ENCODE results near the gene TRIO.
A peak's percentile ranks its signal among the peaks of the same experiment; 100 is the strongest.

Gene TRIO

DNA sequence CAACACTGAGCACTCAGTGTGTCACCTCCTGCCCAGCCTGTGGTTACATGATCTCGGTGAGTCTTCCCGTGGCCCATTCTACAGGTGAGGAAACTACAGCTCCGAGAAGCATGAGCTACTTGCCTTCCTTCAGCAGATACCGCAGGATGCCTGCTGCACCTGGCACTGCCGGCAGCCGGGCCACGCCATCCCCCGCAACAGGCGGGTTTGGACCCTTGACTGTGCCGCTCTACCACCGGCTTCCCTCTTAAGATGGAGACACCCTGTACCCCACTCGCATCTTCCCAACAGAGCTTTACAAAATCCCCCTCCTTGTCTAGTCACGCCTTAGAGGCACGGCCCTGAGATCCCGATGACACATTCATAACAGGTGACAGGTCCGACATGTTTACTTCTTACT lies 363.5 kb downstream of the TRIO start:
- TF ChIP-seq, protein P1, sequence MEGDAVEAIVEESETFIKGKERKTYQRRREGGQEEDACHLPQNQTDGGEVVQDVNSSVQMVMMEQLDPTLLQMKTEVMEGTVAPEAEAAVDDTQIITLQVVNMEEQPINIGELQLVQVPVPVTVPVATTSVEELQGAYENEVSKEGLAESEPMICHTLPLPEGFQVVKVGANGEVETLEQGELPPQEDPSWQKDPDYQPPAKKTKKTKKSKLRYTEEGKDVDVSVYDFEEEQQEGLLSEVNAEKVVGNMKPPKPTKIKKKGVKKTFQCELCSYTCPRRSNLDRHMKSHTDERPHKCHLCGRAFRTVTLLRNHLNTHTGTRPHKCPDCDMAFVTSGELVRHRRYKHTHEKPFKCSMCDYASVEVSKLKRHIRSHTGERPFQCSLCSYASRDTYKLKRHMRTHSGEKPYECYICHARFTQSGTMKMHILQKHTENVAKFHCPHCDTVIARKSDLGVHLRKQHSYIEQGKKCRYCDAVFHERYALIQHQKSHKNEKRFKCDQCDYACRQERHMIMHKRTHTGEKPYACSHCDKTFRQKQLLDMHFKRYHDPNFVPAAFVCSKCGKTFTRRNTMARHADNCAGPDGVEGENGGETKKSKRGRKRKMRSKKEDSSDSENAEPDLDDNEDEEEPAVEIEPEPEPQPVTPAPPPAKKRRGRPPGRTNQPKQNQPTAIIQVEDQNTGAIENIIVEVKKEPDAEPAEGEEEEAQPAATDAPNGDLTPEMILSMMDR (IDR thresholded peaks at IDR 0.05; ENCODE audit: insufficient read depth, missing control alignments) = no peak
- FAIRE-seq (no peak), DNase-seq (ENCODE audit: insufficient read length, low spot score) (no peak)

DNA sequence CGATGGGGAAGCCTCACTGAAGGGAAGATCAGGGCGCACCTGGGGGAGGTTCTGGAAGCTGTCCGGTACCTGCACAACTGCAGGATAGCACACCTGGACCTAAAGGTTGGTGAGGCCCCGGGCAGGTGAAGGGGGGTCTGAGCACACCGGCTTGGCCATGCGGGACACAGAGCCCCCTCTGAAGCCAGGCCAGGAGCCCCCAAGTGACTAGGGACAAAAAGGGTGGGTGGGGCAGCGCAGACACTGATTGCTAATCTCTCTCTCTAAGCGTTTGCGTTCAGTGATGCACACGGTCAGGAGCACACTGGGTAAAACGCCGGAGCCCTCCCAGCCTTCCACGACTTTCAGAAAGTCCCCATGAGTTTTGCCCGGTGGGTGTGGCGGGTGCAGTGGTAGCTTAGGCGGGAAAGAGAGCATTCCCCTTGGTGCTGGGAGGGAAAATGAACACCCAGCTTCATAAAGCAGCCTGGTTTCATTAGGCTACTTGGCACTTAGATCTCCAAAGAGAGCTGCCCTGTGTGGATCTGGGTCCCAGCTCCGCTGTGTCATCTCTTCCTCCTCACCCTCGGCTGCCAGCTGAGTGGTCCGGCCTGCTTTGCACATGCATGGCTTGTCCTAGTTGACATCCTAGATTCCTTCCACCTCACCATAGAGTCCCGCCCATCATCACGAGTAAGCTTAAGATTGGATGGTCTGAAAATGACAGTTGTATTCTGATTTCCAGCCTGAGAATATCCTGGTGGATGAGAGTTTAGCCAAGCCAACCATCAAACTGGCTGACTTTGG lies 364.2 kb downstream of the TRIO start:
- DNase-seq (ENCODE audit: insufficient read length, low spot score) (no peak), FAIRE-seq (no peak)
- TF ChIP-seq, protein P1 (IDR thresholded peaks at IDR 0.05; ENCODE audit: insufficient read depth, missing control alignments) = no peak

DNA sequence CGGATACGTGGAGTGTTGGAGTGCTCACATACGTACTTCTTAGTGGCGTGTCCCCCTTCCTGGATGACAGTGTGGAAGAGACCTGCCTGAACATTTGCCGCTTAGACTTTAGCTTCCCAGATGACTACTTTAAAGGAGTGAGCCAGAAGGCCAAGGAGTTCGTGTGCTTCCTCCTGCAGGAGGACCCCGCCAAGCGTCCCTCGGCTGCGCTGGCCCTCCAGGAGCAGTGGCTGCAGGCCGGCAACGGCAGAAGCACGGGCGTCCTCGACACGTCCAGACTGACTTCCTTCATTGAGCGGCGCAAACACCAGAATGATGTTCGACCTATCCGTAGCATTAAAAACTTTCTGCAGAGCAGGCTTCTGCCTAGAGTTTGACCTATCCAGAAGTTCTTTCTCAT lies 364.9 kb downstream of the TRIO start:
- DNase-seq (ENCODE audit: insufficient read length, low spot score) (no peak), FAIRE-seq (no peak)
- TF ChIP-seq, protein P1 (IDR thresholded peaks at IDR 0.05; ENCODE audit: insufficient read depth, missing control alignments) = no peak

DNA sequence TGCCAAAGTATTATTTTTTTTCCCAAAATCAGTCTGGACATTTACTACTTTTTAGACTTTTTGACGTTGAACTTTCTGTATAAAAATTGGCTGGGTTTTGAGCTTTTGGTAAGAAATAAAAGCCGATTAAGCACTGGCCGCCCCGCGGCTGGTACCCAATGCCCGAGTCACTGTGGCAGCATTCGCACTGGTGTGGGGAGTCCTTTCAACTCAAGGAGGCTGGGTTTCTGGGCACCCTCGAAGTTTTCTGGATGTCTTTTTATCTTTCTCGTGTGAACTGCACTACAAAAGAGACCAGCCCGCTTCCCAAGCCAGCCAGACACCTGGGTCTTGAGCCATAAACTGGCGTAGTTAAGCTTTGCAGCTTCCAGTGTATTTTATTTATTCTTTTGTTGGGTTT lies 366.4 kb downstream of the TRIO start:
- no peak for FAIRE-seq
- TF ChIP-seq, protein P1 (IDR thresholded peaks at IDR 0.05; ENCODE audit: insufficient read depth, missing control alignments) = no peak
- DNase-seq (ENCODE audit: insufficient read length, low spot score) = no peak

DNA sequence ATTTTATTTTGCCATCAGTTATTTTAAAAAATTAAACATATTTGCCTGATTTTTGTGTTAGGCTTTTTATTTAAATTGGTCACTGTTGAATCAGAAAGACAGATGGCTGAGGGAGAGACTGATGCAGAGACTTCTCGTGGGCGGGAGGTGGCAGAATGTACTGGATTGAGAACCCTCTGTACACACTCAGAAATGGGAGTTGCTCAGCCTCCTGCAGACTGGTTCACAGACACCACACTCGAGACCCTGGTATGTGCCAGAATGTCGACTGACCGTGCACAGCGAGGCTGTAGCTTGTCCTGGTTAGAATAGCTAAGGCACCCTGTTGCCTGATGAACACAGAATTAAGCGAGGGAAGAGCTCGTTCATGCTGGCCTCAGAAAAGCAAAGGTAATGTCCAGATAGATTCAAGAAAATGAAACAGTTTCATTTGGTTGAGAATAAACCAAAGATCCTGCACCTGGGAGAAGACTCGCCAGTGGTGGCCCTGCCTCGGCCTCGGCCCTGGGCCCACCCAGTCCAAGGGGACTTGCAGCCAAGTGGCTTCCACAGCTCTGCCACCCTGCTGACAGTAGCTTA lies 367.1 kb downstream of the TRIO start:
- FAIRE-seq = no peak
- TF ChIP-seq, protein P1 (IDR thresholded peaks at IDR 0.05; ENCODE audit: insufficient read depth, missing control alignments) = peak; percentile 8
- no peak for DNase-seq (ENCODE audit: insufficient read length, low spot score)

DNA sequence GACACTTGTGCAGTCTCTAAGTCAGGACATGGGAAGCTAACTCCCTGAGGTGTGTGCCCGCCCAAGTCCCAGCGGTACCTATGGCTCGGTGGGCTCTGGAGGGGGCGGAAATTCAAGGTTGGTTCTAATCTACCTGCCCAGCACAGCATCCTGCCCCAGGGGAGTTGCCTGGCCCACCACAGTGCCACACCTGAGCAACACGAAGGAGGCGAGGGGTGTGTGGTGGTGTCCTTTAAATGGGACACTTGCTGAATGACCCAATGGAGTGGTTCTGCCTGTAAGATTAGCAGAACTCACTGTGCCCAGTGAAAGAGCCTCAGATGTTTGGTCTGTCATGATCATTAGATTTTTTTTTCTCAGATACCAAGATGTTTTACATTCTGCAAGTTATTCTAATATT lies 367.7 kb downstream of the TRIO start:
- TF ChIP-seq, protein P1 (IDR thresholded peaks at IDR 0.05; ENCODE audit: insufficient read depth, missing control alignments) = no peak
- no peak for DNase-seq (ENCODE audit: insufficient read length, low spot score)
- no peak for FAIRE-seq

DNA sequence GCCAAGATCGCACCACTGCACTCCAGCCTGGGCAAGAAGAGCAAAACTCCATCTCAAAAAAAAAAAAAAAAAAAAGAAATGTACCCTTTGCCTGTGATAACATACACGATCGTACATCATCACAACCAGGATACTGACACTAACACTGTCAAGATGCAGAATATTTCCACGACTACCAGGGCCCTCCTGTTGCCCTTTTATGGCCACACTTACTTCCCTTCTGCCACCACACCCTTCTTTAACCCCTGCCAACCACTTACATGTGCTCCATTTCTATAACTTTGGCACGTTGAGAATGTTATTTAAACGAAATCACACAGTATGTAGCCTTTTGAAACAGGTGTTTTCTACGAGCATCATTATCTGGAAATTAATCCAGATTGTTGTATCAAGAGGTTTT lies 369.4 kb downstream of the TRIO start:
- DNase-seq (ENCODE audit: insufficient read length, low spot score) = no peak
- FAIRE-seq = no peak
- TF ChIP-seq, protein P1 (IDR thresholded peaks at IDR 0.05; ENCODE audit: insufficient read depth, missing control alignments) = no peak

Data from D721Med (cell line).